BJ (cell line): ENCODE measurements around the gene ETS1. TPM values are rescaled to one million over a fixed set of nuclear protein-coding genes. Genes with fewer than 3 reads are reported as not detected.

Experiments used
- CTCF ChIA-PET: fragments of 350-600 bp; formaldehyde crosslinking; extraction: SDS; loops from one replicate; lab custom pipeline; 2021; ENCODE audit warnings: antibody characterized with exemption, inconsistent platforms; lab: Yijun Ruan, JAX
- POLR2A ChIA-PET: fragments of 300-600 bp; sonication (Branson Sonifier 250); formaldehyde crosslinking; extraction: SDS; loops from one replicate; lab custom pipeline; 2021; ENCODE audit warnings: antibody characterized with exemption; lab: Charles Lee
- DNase-seq: peaks from one replicate; pipeline ENCODE4 v3.0.0-alpha.2; 2011; ENCODE audit warnings: low read depth
- H3K27me3 ChIP-seq: 2 replicates; pipeline ENCODE4 v1.6.0; 2011; ENCODE audit warnings: low read length; ENCODE audit not compliant: control insufficient read depth, insufficient read depth
- H3K36me3 ChIP-seq: 2 replicates; pipeline ENCODE4 v1.5.1; 2011; ENCODE audit warnings: low read length; ENCODE audit not compliant: control insufficient read depth, insufficient read depth
- H3K4me3 ChIP-seq: 2 replicates; pipeline ENCODE4 v1.5.1; 2011; ENCODE audit warnings: low read depth, mild to moderate bottlenecking, control low read depth, low read length
- CTCF ChIP-seq: IDR thresholded peaks from 2 replicates; pipeline ENCODE4 v1.5.1; 2011; ENCODE audit warnings: low read depth, mild to moderate bottlenecking, control low read depth, inconsistent platforms, low read length, moderate library complexity; ENCODE audit not compliant: insufficient read depth
- polyA plus RNA-seq: library from polyadenylated mRNA; depleted of rRNA; stranded (reverse); fragments of >200 nt; gene quantifications from 2 replicates; pipeline ENCODE4 v1.2.3, GENCODE V29; 2011

Gene ETS1
- polyA plus RNA-seq, 1 experiment: 38.5 TPM

GRCh38 chr11:128592454-128592853, 5.1 kb upstream of the ETS1 start:
- ChIA-PET POLR2A (no interaction called here), CTCF (interaction anchor here (0.8 to 1.0 kb wide), 3 partner anchors 38 to 420 kb away, joined by 3 to 4 read pairs (median 3); no protein-coding TSS in a partner anchor)
- no peaks in the 10 kb centered on the region for H3K36me3 ChIP-seq
- DNase-seq: no peak
- no peak overlapping the region for H3K4me3 ChIP-seq
- no peak for TF ChIP-seq CTCF
- H3K27me3 ChIP-seq: peaks cover 7% of the 10 kb centered on the region

GRCh38 chr11:128590587-128590986, 3.2 kb upstream of the ETS1 start:
- no peak for TF ChIP-seq CTCF
- H3K27me3 ChIP-seq: peaks cover 18% of the 10 kb centered on the region
- no peak for DNase-seq
- H3K36me3 ChIP-seq: no peaks in the 10 kb centered on the region
- ChIA-PET CTCF (no interaction called here), POLR2A (no interaction called here)
- H3K4me3 ChIP-seq: no peak overlapping the region

- CTCF ChIA-PET: no interaction called here
- TF ChIP-seq CTCF: no peak
- no peak overlapping the region for H3K4me3 ChIP-seq
- no peaks in the 10 kb centered on the region for H3K36me3 ChIP-seq
- DNase-seq: no peak
- POLR2A ChIA-PET: no interaction called here
- peaks cover 18% of the 10 kb centered on the region for H3K27me3 ChIP-seq
These were observed 2.6 kb upstream of the ETS1 start for GRCh38 chr11:128589998-128590397.

- TF ChIP-seq CTCF: no peak
- Histone ChIP-seq H3K36me3 (no peaks in the 10 kb centered on the region), H3K4me3 (no peak overlapping the region), H3K27me3 (peaks cover 18% of the 10 kb centered on the region)
- POLR2A ChIA-PET: no interaction called here
- DNase-seq: no peak
- CTCF ChIA-PET: no interaction called here
These were observed 735 bp upstream of the ETS1 start for GRCh38 chr11:128588093-128588492.

- CTCF ChIA-PET: no interaction called here
- no peak overlapping the region for H3K4me3 ChIP-seq
- DNase-seq: no peak
- peaks cover 16% of the 10 kb centered on the region for H3K27me3 ChIP-seq
- POLR2A ChIA-PET: no interaction called here
- no peak for TF ChIP-seq CTCF
- H3K36me3 ChIP-seq: no peaks in the 10 kb centered on the region
These were observed 669 bp downstream of the ETS1 start for GRCh38 chr11:128586689-128587088.
